Spinal cord (tissue), 10 donors: ENCODE data around the gene PELI2. TPM values are rescaled to one million over a fixed set of nuclear protein-coding genes. Genes with fewer than 3 reads are reported as not detected.

Experiments used
- DNase-seq, 6 donors: peaks; one replicate each; pipeline versions ENCODE4 v3.0.0 to v3.0.0-alpha.2; 2013 to 2015; ENCODE audit warnings: low spot score in 6 of 6, low read depth in 4 of 6
- H3K27ac ChIP-seq: one replicate; pipeline ENCODE4 v1.5.1; 2013; ENCODE audit warnings: low read depth, low read length, control low read depth
- H3K27me3 ChIP-seq: one replicate; pipeline ENCODE4 v1.6.1; 2013; ENCODE audit warnings: low read length; ENCODE audit not compliant: control insufficient read depth, insufficient read depth
- H3K36me3 ChIP-seq: one replicate; pipeline ENCODE4 v1.6.1; 2013; ENCODE audit warnings: low read length; ENCODE audit not compliant: control insufficient read depth, insufficient read depth
- H3K4me1 ChIP-seq: one replicate; pipeline ENCODE4 v1.6.1; 2013; ENCODE audit warnings: low read length; ENCODE audit not compliant: control insufficient read depth, insufficient read depth
- H3K4me3 ChIP-seq: one replicate; pipeline ENCODE4 v1.5.1; 2013; ENCODE audit warnings: low read depth, low read length, control low read depth
- H3K9me3 ChIP-seq: one replicate; pipeline ENCODE4 v1.6.1; 2013; ENCODE audit warnings: low read length; ENCODE audit not compliant: control insufficient read depth, insufficient read depth
- WGBS: methylation state at CpG from one replicate; pipeline ENCODE4 v1.1.5; 2013; ENCODE audit warnings: missing lambda C conversion rate; ENCODE audit not compliant: insufficient coverage; 5-methylcytosine and 5-hydroxymethylcytosine counted together
- polyA plus RNA-seq, 2 donors: library from polyadenylated mRNA; unstranded; fragments of 120-200 nt; gene quantifications; one replicate each; pipeline ENCODE4 v1.2.1, GENCODE V29; 2013; ENCODE audit not compliant: insufficient read length in 2 of 2
- total RNA-seq, 2 donors: library from RNA; depleted of rRNA in 1 of 2; stranded (reverse); fragments of 120-200 nt in 1 of 2; fragments of >200 nt in 1 of 2; gene quantifications; one replicate each; pipeline versions ENCODE4 v1.2.3 to v1.2.4, GENCODE V29; 2013 to 2014
- donor health status: healthy.

The PELI2 gene
- total and polyA plus RNA-seq, 4 donors = 8.5 to 20.3 (median 12.9) TPM

GRCh38 chr14:56207626-56208292 is 89.5 kb downstream of the PELI2 start:
- DNase-seq = no peak
- no peaks in the 10 kb centered on the region for H3K27me3 ChIP-seq
- H3K36me3 ChIP-seq = no peaks in the 10 kb centered on the region
- 81% methylated on average over 2 of the region's 3 CpGs for WGBS
- H3K9me3 ChIP-seq = no peaks in the 10 kb centered on the region
- H3K27ac ChIP-seq = no peak overlapping the region
- peaks cover 8% of the 10 kb centered on the region for H3K4me1 ChIP-seq
- H3K4me3 ChIP-seq = no peak overlapping the region

- no peak overlapping the region for H3K4me3 ChIP-seq
- H3K36me3 ChIP-seq = no peaks in the 10 kb centered on the region
- H3K27ac ChIP-seq = no peak overlapping the region
- no peak for DNase-seq
- H3K27me3 ChIP-seq = no peaks in the 10 kb centered on the region
- no CpG with 5 or more reads among the region's 3 CpGs for WGBS
- no peaks in the 10 kb centered on the region for H3K9me3 ChIP-seq
- peaks cover 10% of the 10 kb centered on the region for H3K4me1 ChIP-seq
Measured at GRCh38 chr14:56208520-56208919, 90.3 kb downstream of the PELI2 start.

GRCh38 chr14:56210571-56210970 is 92.4 kb downstream of the PELI2 start:
- Histone ChIP-seq H3K9me3 (no peaks in the 10 kb centered on the region), H3K27me3 (no peaks in the 10 kb centered on the region), H3K4me1 (peaks cover 21% of the 10 kb centered on the region), H3K36me3 (no peaks in the 10 kb centered on the region), H3K4me3 (no peak overlapping the region), H3K27ac (no peak overlapping the region)
- DNase-seq = no peak
- WGBS = 78% methylated on average over 1 of the region's 2 CpGs

GRCh38 chr14:56211084-56211483 is 92.9 kb downstream of the PELI2 start:
- 74% methylated on average over 3 of the region's 3 CpGs for WGBS

GRCh38 chr14:56211844-56212243 is 93.6 kb downstream of the PELI2 start:
- Histone ChIP-seq H3K4me3 (no peak overlapping the region), H3K27ac (no peak overlapping the region), H3K9me3 (no peaks in the 10 kb centered on the region), H3K36me3 (no peaks in the 10 kb centered on the region), H3K4me1 (peaks cover 21% of the 10 kb centered on the region), H3K27me3 (no peaks in the 10 kb centered on the region)
- WGBS = no CpG with 5 or more reads among the region's 2 CpGs
- DNase-seq = no peak

More at GRCh38 chr14:56211084-56211483, 92.9 kb downstream of the PELI2 start:
- no peak overlapping the region for H3K27ac ChIP-seq
- DNase-seq = no peak
- no peaks in the 10 kb centered on the region for H3K9me3 ChIP-seq
- no peaks in the 10 kb centered on the region for H3K27me3 ChIP-seq
- no peak overlapping the region for H3K4me3 ChIP-seq
- peaks cover 21% of the 10 kb centered on the region for H3K4me1 ChIP-seq
- H3K36me3 ChIP-seq = no peaks in the 10 kb centered on the region

GRCh38 chr14:56212521-56212920 is 94.3 kb downstream of the PELI2 start:
- WGBS = 39% methylated on average over 2 of the region's 2 CpGs
- Histone ChIP-seq H3K27me3 (no peaks in the 10 kb centered on the region), H3K27ac (no peak overlapping the region), H3K36me3 (no peaks in the 10 kb centered on the region), H3K9me3 (no peaks in the 10 kb centered on the region), H3K4me3 (no peak overlapping the region), H3K4me1 (peaks cover 28% of the 10 kb centered on the region)
- no peak for DNase-seq

GRCh38 chr14:56213306-56213705 is 95.1 kb downstream of the PELI2 start:
- H3K4me1 ChIP-seq = peaks cover 30% of the 10 kb centered on the region
- no peak for DNase-seq
- no peak overlapping the region for H3K4me3 ChIP-seq
- H3K27ac ChIP-seq = no peak overlapping the region
- H3K9me3 ChIP-seq = no peaks in the 10 kb centered on the region
- 64% methylated on average over 1 of the region's 1 CpG for WGBS
- H3K27me3 ChIP-seq = no peaks in the 10 kb centered on the region
- H3K36me3 ChIP-seq = no peaks in the 10 kb centered on the region

GRCh38 chr14:56215180-56215579 is 97.0 kb downstream of the PELI2 start:
- Histone ChIP-seq H3K36me3 (no peaks in the 10 kb centered on the region), H3K9me3 (no peaks in the 10 kb centered on the region), H3K27ac (no peak overlapping the region), H3K27me3 (no peaks in the 10 kb centered on the region), H3K4me1 (peaks cover 34% of the 10 kb centered on the region), H3K4me3 (no peak overlapping the region)
- WGBS = no CpG with 5 or more reads among the region's 3 CpGs
- no peak for DNase-seq

GRCh38 chr14:56216626-56217379 is 98.6 kb downstream of the PELI2 start:
- H3K4me3 ChIP-seq = no peak overlapping the region
- H3K27me3 ChIP-seq = no peaks in the 10 kb centered on the region
- peaks cover 38% of the 10 kb centered on the region for H3K4me1 ChIP-seq
- peak overlapping the region; percentile 57 for H3K27ac ChIP-seq
- DNase-seq = peak in 5 of 6 donors; percentile 59 to 90 (median 66)
- no peaks in the 10 kb centered on the region for H3K36me3 ChIP-seq
- no CpG with 5 or more reads among the region's 5 CpGs for WGBS
- no peaks in the 10 kb centered on the region for H3K9me3 ChIP-seq
